ENCODE results near the gene PDS5B. TPM values are rescaled to one million over a fixed set of nuclear protein-coding genes. Genes with fewer than 3 reads are reported as not detected.
"Not testable (repeated sequence)": the region's sequence is repeated elsewhere in the genome, so short reads cannot be mapped to it uniquely, and the experiment has no call there.

Gene PDS5B
- total RNA-seq, 1 donor from 2014 or later, result 31.0 TPM

- peak; percentile 64 for DNase-seq (ENCODE audit: low spot score)
Observed at GRCh38 chr13:32721131-32722034, 135.1 kb downstream of the PDS5B start.

GRCh38 chr13:32722340-32722739 is 136.1 kb downstream of the PDS5B start:
- no peak for DNase-seq (ENCODE audit: low spot score)

- DNase-seq (ENCODE audit: low spot score), result no peak
Observed at GRCh38 chr13:32723987-32724386, 137.7 kb downstream of the PDS5B start.

GRCh38 chr13:32726374-32727037 is 140.3 kb downstream of the PDS5B start:
- DNase-seq (ENCODE audit: low spot score), result no peak

GRCh38 chr13:32728327-32728726 is 142.1 kb downstream of the PDS5B start:
- DNase-seq (ENCODE audit: low spot score), result no peak

- not testable (repeated sequence) for DNase-seq (ENCODE audit: low spot score)
Observed at GRCh38 chr13:32729097-32729496, 142.8 kb downstream of the PDS5B start.

- no peak for DNase-seq (ENCODE audit: low spot score)
Observed at GRCh38 chr13:32731074-32731473, 144.8 kb downstream of the PDS5B start.

GRCh38 chr13:32731576-32731975 is 145.3 kb downstream of the PDS5B start:
- no peak for DNase-seq (ENCODE audit: low spot score)

GRCh38 chr13:32733690-32734089 is 147.4 kb downstream of the PDS5B start:
- DNase-seq (ENCODE audit: low spot score), result no peak

- DNase-seq (ENCODE audit: low spot score), result no peak
Observed at GRCh38 chr13:32734511-32734910, 148.3 kb downstream of the PDS5B start.

GRCh38 chr13:32735859-32736258 is 149.6 kb downstream of the PDS5B start:
- DNase-seq (ENCODE audit: low spot score), result no peak

- no peak for DNase-seq (ENCODE audit: low spot score)
Observed at GRCh38 chr13:32736648-32737047, 150.4 kb downstream of the PDS5B start.

- no peak for DNase-seq (ENCODE audit: low spot score)
Observed at GRCh38 chr13:32737111-32737571, 150.9 kb downstream of the PDS5B start.

GRCh38 chr13:32737679-32738078 is 151.4 kb downstream of the PDS5B start:
- no peak for DNase-seq (ENCODE audit: low spot score)

GRCh38 chr13:32745509-32745908 is 159.3 kb downstream of the PDS5B start:
- no peak for DNase-seq (ENCODE audit: low spot score)

GRCh38 chr13:32746474-32746873 is 160.2 kb downstream of the PDS5B start:
- no peak for DNase-seq (ENCODE audit: low spot score)

GRCh38 chr13:32748305-32748704 is 162.1 kb downstream of the PDS5B start:
- DNase-seq (ENCODE audit: low spot score), result no peak

GRCh38 chr13:32751340-32751739 is 165.1 kb downstream of the PDS5B start:
- no peak for DNase-seq (ENCODE audit: low spot score)

GRCh38 chr13:32752311-32752710 is 166.1 kb downstream of the PDS5B start:
- no peak for DNase-seq (ENCODE audit: low spot score)

- DNase-seq (ENCODE audit: low spot score), result no peak
Observed at GRCh38 chr13:32752997-32753606, 166.8 kb downstream of the PDS5B start.

- DNase-seq (ENCODE audit: low spot score), result no peak
Observed at GRCh38 chr13:32754179-32754578, 167.9 kb downstream of the PDS5B start.

- no peak for DNase-seq (ENCODE audit: low spot score)
Observed at GRCh38 chr13:32759152-32759551, 172.9 kb downstream of the PDS5B start.
